Activated naive CD8-positive, alpha-beta T cell treated with anti-CD3 and anti-CD28 coated beads, Interleukin-2, amount 50 U/mL, for 16 hours (primary cell): ENCODE data around the gene ME3.
"Not testable (repeated sequence)": the region's sequence is repeated elsewhere in the genome, so short reads cannot be mapped to it uniquely, and the experiment has no call there.

Source experiments
- DNase-seq: peaks from one replicate; pipeline ENCODE4 v3.0.0-alpha.2; 2020; ENCODE audit warnings: low read depth, low spot score

The ME3 gene

GRCh38 chr11:86559311-86559945, 113.0 kb downstream of the ME3 start:
- no peak for DNase-seq

GRCh38 chr11:86558841-86559240, 113.6 kb downstream of the ME3 start:
- no peak for DNase-seq

GRCh38 chr11:86558207-86558606, 114.2 kb downstream of the ME3 start:
- no peak for DNase-seq

- no peak for DNase-seq
Observed at GRCh38 chr11:86555866-86556265, 116.5 kb downstream of the ME3 start.

GRCh38 chr11:86555401-86555800, 117.0 kb downstream of the ME3 start:
- no peak for DNase-seq

GRCh38 chr11:86553265-86553664, 119.2 kb downstream of the ME3 start:
- DNase-seq, result no peak

GRCh38 chr11:86551288-86552092, 120.9 kb downstream of the ME3 start:
- DNase-seq, result no peak

GRCh38 chr11:86550757-86551156, 121.7 kb downstream of the ME3 start:
- DNase-seq, result no peak

GRCh38 chr11:86548271-86548917, 124.0 kb downstream of the ME3 start:
- DNase-seq, result no peak

- no peak for DNase-seq
Observed at GRCh38 chr11:86547727-86548126, 124.7 kb downstream of the ME3 start.

- not testable (repeated sequence) for DNase-seq
Observed at GRCh38 chr11:86541299-86541698, 131.1 kb downstream of the ME3 start.

- DNase-seq, result no peak
Observed at GRCh38 chr11:86538223-86538548, 134.2 kb downstream of the ME3 start.

- DNase-seq, result no peak
Observed at GRCh38 chr11:86537541-86538222, 134.7 kb downstream of the ME3 start.

- DNase-seq, result no peak
Observed at GRCh38 chr11:86535773-86536172, 136.6 kb downstream of the ME3 start.

- no peak for DNase-seq
Observed at GRCh38 chr11:86524620-86525352, 147.6 kb downstream of the ME3 start.

- no peak for DNase-seq
Observed at GRCh38 chr11:86523738-86524619, 148.4 kb downstream of the ME3 start.

- DNase-seq, result not testable (repeated sequence)
Observed at GRCh38 chr11:86522512-86522911, 149.9 kb downstream of the ME3 start.

- no peak for DNase-seq
Observed at GRCh38 chr11:86519064-86519911, 153.1 kb downstream of the ME3 start.

GRCh38 chr11:86518211-86518610, 154.2 kb downstream of the ME3 start:
- no peak for DNase-seq

- DNase-seq, result no peak
Observed at GRCh38 chr11:86517557-86517956, 154.9 kb downstream of the ME3 start.
